ENCODE measurements around the gene BTBD10.

DNA sequence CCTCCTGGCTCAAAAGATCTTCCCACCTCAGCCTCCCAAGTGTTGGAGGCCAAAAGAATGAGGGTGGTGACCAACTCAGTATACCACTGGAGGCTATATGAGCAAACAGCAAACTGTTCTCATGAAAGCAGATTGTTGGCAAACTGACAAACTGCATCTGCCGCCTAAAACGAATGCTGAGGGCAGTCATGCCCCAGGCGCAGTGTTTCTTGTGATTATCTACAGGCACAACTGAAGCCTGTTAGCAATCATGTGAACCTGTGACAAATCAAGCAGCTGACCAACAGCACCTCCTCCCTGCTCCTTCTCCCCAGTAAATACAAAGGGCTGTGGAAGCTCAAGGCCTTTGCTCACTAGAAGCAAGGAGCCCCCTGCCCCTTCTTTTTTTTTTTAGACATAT, 47.8 kb downstream of the BTBD10 start:
- TF ChIP-seq, protein P1, sequence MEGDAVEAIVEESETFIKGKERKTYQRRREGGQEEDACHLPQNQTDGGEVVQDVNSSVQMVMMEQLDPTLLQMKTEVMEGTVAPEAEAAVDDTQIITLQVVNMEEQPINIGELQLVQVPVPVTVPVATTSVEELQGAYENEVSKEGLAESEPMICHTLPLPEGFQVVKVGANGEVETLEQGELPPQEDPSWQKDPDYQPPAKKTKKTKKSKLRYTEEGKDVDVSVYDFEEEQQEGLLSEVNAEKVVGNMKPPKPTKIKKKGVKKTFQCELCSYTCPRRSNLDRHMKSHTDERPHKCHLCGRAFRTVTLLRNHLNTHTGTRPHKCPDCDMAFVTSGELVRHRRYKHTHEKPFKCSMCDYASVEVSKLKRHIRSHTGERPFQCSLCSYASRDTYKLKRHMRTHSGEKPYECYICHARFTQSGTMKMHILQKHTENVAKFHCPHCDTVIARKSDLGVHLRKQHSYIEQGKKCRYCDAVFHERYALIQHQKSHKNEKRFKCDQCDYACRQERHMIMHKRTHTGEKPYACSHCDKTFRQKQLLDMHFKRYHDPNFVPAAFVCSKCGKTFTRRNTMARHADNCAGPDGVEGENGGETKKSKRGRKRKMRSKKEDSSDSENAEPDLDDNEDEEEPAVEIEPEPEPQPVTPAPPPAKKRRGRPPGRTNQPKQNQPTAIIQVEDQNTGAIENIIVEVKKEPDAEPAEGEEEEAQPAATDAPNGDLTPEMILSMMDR (conservative IDR thresholded peaks at IDR 0.05 in 1 of 2, IDR thresholded peaks at IDR 0.05 in 1 of 2; ENCODE audit: low read depth in 1 of 2, low read length in 2 of 2) = no peak
- TF ChIP-seq EZH2 (IDR thresholded peaks at IDR 0.05; ENCODE audit: low read length, missing control alignments) = no peak
